Measurements from ENCODE around the gene LIPT1.
A peak's percentile ranks its signal among the peaks of the same experiment; 100 is the strongest.
"Not testable (repeated sequence)": the region's sequence is repeated elsewhere in the genome, so short reads cannot be mapped to it uniquely, and the experiment has no call there.

The LIPT1 gene

DNA sequence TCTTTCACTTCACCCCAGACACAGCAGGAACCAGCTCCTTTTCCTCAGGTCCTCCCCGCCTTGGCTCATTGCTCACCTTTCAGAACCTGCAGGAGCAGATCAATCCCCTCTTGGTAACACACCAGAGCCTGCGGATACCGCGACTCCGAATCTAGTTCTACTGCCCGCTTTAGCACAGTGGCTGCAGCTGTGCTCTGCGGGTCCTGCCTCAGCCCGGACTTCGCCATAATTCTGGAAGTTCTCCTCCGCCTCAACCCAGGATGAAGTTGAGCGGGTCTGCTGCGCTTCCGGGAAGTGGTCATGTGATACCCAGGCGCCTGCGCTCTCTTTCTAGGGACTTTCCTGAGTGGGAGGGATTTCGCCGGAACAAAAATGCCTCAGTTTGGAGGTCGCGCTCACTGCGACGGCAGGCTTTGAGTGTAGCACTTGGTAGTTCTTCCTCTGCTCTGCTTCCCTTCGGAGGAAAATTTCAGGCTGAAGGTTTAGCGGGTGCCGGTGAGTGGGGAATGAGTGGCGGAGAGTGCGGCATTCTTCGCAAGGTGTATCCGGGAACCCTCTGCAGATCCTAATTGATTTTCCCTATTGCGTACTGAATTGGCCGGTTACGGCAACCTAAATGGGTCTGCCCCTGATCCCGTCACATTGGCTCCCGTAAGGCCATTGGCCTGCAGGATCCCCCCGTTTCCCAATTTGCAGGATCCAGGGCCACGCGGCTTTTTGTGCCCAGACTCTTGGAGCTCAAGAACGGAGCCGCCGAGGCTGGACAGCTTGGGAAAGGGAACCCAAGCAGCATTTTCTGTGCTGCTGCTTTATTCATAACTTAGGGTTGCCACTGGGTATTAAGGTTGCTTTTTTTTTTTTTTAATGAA, 26.2 kb downstream of the LIPT1 start, which contains the start of the genes MITD1 and MRPL30:
Gene MITD1, minus strand, starts transcription at position 304 of the 869 bp plus-strand sequence. Its CDS starts 77 bp downstream, at position 227.
Gene MRPL30, plus strand, starts transcription at position 430 of the 869 bp plus-strand sequence. CDS start 5,020 bp downstream, outside the sequence.
- peak; percentile 98 for DNase-seq

DNA sequence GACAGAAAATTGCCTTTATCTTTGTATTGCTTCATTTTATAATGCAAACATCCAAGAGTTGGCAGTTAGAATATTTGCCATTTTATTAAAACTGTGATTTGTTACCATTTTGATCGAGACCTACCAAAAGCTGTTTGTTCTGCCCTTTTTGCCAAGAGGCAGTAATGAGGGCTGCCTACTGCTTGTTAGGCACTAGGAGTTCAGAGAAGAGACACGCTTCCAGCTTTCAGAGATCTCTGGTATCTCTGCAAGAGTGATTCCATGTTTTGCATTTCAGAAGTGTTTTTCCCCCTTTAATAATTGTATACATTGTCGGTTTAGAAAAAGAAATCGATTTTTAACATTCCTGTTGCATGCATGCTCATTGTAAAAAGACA, 26.8 kb downstream of the LIPT1 start:
- DNase-seq = no peak

DNA sequence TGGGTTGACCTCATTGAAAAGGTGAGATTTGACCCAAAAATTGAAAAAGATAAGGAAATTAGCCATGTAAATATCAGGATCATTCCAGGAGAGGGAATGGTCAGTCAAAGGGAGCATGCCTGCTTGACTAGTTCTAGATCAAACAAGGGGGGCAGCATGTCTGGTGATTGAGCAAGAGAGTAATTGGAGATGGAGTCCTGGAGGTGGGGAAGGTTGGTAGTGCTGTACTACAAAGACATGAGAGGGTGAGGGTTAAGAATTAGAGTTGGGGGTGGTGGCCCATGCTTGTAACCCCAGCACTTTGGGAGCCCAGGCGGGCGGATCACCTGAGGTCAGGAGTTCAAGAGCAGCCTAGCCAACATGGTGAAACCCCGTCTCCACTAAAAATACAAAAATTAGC, 28.3 kb downstream of the LIPT1 start:
- DNase-seq = no peak

DNA sequence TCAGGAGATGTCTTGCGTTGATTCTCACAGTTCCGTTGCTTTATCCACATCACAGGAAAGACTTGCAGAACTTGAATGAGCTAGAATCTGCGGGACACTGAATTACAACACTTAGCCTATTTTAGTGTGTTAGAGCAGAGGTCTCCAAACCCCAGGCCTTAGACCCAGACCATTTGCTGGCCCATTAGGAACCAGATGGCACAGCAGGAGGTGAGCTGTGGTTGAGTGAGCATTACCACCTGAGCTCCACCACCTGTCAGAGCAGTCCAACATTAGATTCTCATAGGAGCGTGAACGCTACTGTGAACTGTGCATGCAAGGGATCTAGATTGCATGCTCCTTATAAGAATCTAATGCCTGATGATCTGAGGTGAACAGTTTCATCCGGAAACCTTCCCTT, 30.0 kb downstream of the LIPT1 start:
- no peak for DNase-seq

DNA sequence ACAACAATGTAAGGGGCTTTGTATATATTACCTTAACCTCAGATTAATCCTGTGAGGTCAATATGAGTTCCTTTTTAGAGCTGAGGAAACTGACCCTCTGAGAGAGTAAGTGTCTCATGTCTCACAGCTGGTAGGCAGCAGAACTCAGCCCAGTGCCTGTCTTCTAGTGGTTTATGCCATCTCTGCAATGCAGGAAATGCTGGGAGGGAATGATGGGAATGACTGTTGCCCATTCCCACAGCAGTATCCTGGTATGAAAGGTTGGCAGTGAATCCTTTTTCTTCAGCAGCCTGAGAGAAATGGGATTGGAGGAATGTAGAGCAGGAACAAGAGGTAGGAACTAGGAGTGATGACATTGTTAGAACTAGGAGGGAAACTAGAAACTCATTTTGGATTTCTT, 32.2 kb downstream of the LIPT1 start:
- DNase-seq = no peak

DNA sequence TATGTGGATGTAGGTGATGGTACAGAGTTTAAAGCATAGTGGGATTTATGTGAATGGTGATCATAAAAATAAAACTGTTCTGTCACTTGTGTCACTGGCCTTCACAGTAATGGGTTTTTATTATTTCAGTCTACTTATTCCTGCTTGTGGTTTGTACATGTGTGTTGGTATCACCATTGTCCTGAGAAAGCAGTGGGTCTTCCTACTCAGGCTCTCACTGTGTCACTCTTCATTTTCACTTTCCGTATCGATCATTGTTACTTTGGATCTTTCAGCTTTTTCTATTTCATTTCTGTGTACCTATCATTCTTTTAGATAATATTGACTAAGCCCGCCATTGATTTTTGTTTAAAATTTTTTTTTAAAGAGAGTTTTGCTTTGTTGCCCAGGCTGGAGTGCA, 33.6 kb downstream of the LIPT1 start:
- DNase-seq = no peak

DNA sequence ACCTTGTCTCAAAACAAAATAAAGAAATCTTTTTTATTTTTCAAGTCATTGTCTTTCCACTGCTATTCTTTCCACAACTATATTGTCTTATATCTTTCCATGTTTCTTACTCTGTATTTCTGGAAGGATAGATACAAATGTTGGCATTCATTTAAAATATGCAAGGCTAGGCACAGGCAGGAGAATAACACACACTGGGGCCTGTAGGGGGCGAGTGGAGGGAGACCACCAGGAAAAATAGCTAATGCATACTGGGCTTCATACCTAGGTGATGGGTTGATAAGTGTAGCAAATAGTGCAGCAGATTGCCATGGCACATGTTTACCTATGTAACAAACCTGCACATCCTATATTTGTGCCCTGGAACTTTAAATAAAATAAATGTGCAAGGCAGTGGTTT, 35.8 kb downstream of the LIPT1 start:
- no peak for DNase-seq

DNA sequence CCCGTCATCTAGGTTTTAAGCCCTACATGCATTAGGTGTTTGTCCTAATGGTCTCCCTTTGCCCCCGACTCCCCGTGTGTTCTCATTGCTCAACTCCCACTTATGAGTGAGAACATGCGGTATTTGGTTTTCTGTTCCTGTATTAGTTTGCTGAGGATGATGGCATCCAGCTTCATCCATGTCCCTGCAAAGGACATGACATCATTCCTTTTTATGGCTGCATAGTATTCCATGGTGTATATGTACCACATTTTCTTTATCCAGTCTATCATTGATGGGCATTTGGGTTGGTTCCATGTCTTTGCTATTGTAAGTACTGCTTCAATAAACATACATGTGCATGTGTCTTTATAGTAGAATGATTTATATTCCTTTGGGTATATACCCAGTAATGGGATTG, 37.6 kb downstream of the LIPT1 start:
- DNase-seq = not testable (repeated sequence)

DNA sequence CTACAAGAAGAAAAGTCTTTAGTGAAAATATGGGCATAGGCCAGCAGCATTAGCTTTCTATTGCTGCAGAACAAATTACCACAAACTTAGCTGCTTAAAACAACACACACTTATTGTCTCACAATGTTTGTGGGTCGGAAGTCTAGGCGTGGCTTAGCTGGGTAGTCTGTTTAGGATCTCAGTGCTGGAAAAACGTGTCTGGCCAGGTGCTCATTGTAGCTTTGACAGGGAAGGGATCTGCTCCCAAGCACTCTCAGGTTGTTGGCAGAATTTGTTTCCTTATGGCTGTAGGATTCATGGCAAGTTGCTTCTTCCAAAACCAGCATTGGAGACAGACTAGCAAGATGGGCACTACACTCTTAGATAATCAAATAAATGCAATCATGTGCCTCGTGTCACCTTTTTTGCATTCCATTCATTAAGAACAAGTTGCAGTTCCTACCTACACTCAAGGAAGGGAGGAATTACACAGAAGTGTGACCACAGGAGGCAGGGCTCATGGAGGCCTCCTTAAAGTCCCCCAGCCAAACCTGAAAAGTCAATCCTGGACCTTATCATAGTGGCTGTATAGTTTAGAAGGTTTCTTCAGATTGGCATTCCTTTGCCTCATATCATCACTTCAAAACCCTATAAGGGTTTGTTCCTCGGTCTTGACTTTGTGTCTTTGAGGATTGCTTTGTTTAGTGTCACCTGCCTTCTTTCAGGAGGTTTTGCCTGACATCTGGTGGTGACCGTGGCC, 43.5 kb downstream of the LIPT1 start:
- DNase-seq = no peak

DNA sequence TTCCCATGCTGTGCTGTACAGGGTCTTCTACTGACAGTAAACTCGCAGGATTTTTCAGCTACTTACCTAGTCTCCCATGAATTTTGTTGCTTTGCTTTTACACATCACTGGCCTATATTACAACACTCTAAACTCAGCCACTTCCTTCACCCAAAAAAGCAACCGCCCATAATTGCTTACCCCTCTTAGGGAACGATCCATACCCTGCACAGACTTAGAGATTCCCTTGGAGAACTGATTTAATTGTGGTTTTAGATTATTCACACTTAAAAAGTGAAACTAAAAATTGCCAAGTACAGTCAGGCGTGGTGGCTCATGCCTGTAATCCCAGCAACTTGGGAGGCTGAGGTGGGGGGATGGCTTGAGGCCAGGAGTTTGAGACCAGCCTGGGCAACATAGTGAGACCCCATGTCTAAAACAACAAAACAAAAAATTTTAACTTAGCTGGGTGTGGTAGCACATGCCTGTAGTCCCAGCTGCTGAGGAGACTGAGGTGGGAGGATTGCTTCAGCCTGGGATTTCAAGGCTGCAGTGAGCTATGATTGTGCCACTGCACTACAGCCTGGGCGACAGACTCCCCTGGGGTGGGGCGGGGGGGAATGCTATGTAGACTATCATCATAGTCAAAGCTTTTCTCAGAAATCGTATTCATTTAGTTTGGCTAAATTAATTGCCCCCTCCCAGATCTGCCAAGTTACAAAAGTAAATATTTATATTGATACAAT, 45.5 kb downstream of the LIPT1 start:
- DNase-seq = no peak

DNA sequence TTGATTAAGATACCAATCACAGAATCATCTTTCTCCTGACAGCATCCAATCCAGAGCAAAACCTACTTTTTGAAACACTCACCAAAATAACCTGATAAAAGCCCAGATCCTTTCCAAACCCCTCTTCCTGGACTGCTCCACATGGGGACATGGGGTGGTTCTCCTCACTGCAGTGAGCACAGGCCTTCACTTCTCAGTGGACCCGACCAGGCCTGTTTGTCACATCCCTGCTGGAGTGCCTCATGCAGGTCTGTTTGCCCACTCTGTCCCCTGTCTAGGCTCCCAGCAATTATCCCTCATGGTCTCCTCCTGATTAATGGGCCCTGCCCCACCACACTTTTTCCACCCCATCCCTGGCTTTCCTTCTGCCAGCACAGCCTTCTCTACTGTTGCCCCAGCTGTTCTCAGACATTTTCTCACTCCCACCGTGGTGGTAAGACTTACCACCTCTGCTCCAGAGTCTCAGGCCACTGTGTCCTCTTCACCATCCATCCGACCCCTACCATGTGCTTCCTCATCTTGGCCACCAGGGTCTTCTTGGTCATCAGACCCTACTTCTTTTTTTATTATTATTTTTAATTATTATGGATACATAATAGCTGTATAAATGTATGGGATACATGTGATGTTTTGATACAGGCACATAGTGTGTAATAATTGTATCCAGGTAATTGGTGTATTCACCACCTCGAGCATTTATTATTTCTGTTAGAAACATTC, 47.4 kb downstream of the LIPT1 start:
- DNase-seq = no peak

DNA sequence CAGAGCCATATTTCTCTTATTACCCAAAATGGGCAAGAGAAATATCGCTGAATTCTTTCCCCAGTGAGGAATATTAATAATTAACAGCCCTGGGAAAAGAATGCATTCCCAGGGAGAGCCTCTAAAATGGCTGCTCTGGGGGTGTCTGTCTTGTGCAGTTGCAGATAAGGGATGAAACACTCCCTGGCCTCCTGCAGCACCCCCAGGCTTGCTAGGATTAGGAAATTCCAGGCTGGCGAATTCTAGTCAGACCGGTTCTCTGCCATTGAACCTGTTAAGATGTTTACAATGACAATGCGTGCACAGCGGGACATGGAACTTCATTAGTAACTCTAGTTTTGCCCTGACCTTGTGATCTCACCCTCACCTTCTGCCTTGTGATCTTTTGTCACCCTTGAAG, 50.7 kb downstream of the LIPT1 start:
- DNase-seq = no peak
